DMS153 treated with DMSO at 0.1 percent for 48 hours (cell line): ENCODE measurements around the gene HNRNPD.
A peak's percentile ranks its signal among the peaks of the same experiment; 100 is the strongest.
"Not testable (repeated sequence)": the region's sequence is repeated elsewhere in the genome, so short reads cannot be mapped to it uniquely, and the experiment has no call there.

Experiments used
- DNase-seq: peaks from one replicate; lab custom pipeline; 2025; ENCODE audit not compliant: unreplicated experiment; lab: John Stamatoyannopoulos, UW

Gene HNRNPD

DNA sequence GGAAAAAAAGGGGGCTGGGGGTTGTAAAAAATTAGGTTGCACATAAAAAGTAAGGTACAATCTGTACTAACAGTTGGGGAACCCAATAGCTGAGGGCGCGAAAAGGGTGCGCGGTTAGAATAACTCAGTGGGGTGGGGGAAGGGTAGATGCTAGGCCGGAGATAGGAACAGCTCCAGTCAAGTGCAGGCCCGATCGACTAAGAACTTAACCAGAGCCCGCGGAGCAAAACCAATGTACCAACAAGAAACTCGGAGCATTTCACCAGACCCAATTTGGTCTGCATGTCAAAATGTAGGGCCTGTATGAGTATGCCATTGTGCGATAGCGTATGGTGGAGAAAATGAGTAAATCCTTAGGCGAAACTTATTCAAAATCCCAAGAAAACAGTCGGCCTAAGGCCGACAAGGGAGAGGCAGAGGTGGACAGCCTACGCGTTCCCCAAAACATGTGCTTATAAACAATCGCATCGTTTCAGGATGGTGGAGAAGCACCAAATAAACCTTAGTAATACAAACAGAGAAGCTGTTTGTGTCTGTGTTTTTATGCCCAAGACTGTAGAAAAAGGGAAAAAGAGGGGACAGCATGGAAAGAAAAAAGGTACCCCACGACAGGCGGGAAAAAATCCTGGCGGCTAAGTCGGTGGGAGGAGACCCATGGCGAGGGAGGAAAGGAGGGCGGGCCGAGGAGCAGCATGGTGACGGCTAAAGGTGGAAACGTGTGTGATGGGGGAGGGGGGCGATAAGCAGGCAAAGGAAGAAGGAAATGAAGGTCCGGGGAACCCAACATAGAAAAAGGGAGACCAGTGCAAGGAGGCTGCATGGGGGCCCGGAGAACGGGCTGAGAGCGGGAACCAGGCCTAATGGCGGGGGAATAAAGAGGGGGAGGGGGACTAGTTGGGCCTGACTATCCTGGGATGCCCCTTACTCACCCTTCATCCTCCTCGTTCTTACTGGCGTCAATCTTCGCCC lies 990 bp downstream of the HNRNPD start:
- DNase-seq = peak; percentile 32

DNA sequence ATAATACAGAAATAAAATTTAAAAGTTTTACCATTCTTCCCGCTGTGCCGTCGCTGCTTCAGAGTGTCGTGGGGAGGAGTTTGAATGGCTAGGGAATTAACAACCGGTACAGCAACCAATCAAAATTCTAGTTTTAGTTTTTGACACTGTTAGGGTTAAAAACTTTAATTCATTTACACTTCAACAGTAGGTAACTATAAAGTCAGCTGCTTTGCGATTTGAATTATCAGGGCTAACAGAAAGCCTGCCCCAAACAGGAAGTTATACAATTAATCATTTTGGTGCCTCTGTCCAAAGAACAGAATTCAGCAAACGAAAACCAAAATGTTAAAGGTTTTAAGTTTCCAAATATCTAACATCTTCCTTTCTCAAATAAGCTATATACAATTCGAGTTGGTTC lies 2.3 kb downstream of the HNRNPD start:
- peak; percentile 11 for DNase-seq

DNA sequence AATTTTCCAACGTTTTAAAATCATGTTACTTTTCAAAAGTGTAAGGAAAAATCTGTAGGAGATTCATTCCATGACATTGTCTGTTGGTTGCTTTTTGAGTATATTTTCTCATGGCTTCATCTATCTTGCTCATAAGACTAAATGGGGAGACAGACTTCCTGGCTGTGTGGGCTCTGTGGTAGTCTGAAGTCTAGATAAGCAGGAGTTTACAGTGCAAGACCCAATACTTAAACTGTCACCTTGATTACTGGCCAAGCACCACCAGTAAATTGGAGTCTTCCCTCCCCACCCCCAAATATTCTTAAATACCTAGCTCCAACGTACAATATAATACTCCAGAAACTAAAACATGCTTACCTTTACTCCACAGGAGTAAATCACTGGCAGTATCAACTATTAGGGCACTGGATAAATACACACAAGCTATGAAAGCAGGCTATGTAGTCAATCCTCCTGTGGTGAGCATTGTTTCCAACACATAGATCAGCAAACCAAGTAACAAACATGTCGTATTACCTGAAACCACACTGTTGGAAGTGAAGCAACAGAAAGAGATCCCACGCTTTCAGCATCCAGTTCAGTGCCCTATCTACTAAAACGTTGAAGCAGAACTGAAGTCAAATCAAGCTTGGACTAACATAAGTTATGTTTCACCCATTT lies 6.2 kb downstream of the HNRNPD start:
- no peak for DNase-seq

DNA sequence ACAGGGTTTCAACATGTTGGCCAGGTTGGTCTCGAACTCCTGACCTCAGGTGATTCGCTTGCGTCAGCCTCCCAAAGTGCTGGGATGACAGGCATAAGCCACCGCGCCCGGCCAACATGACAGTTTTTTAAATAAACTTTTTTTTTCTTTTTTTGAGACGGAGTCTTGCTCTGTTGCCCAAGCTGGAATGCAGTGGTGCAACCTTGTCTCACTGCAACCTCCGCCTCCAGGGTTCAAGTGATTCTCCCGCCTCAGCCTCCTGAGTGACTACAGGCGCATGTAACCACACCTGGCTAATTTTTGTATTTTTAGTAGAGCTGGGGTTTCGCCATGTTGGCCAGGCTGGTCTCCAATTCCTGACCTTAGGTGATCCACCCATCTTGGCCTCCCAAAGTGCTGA lies 7.4 kb downstream of the HNRNPD start:
- not testable (repeated sequence) for DNase-seq

DNA sequence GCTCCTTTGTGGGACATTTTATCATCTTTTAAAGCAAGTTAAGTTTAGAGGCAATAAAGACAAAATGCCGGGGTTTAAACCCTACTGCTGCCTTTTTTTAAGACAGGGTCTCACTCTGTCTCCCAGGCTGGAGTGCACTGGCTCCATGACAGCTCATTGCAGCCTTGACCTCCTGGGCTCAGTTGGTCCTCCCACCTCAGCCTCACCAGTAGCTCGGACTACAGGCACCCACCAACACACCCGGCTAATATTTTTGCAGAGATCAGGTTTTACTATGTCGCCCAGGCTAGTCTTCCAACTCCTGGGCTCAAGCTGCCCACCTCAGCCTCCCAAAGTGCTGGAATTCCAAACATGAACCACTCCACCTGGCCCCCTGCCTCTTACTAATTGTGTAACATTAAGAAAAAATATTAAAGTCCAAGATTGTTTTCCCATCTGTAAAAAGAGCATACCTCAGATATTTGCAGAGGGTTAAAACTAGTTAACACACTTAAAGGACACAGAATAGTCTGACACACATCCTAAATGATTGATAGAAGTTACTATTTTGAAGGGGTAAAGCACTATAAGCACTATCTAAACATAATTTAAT lies 9.8 kb downstream of the HNRNPD start:
- no peak for DNase-seq

DNA sequence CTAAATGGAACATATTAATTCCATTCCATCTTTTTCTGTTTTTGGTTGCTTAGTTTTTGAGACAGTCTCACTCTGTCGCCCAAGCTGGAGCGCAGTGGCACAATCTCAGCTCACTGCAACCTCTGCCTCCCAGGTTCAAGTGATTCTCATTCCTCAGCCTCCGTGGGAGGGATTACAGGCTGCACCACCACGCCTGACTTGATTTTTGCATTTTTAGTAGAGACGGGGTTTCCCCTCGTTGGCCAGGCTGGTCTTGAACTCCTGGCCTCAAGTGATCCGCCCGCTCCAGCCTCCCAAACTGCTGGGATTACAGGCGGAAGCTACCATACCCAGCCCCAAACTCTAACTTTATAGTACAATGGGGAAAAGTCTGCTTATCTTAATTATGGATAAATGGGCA lies 11.2 kb downstream of the HNRNPD start:
- DNase-seq = no peak

DNA sequence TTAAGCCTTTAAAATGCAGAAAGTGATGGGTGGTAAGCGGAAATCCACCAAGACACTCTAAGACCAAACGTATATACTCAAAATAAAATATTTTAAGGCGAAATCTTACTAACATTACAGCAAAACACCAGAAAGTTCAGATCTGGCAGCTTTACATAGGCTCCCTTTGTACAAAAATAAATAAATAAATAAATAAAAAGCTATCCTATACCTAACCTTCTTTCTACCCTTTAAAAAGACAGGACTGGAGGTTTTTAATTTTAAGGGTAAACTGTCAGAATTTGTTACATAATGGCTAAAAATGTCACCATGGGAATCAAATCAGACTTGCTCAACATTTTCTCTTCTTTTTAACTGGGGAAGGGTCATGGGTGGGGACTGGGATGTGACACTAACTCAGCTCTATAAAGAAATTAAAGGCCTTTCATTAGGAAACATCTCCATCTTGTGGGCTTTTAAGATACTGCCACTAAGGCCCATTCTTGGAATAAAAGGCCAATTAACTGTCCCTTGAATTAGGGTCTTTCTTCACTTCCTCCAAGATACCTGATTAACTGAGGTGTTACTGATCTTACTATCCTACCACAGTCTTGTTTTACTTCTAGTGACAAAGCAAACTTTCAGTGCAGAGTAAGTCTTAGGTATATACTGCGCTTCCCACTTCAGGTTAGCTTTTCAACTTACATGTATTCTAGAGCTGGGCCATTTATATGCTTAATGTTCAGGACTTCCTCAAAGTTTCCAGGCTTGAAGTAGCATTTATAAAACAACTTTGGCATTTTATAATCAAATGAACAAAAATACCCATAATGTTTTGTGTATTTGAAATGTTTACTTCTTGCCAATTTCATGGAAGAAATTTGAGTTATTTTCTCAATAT lies 13.3 kb downstream of the HNRNPD start:
- DNase-seq = no peak

DNA sequence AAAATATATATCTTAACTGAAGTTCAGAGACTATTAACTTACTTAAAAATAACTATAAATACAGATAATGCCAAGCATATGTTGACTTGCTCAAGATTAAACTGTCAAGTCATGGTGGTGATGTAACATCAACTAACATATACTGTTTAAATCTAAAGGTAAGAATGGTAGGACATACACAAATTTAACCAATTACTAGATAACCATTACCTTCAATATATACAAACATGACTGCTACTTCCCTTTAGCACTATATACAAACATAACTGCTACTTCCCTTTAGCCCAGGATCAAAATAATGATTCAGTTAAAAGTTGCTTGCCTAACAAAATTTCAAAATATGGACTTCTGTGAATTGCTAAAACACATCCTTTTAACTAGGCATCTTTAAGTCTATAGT lies 14.9 kb downstream of the HNRNPD start:
- DNase-seq = no peak

DNA sequence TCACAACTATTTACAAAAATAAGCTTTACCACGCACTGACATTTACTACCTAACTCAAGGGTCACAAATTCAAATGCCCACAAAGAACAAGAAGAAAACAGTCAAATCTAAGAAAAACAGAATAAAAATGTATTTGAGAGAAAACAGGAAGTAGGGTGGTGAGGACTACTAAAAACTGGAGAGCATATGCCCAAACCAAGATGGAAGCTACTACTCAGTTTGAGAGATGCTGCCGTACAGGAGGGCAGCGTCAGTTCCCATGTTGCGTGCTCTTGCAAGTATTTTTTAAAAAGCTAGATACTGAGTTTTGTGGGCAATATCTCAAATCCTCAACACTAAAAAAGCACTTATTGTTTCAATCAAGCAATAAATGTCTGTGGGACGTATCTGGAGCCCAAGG lies 16.2 kb downstream of the HNRNPD start:
- no peak for DNase-seq

DNA sequence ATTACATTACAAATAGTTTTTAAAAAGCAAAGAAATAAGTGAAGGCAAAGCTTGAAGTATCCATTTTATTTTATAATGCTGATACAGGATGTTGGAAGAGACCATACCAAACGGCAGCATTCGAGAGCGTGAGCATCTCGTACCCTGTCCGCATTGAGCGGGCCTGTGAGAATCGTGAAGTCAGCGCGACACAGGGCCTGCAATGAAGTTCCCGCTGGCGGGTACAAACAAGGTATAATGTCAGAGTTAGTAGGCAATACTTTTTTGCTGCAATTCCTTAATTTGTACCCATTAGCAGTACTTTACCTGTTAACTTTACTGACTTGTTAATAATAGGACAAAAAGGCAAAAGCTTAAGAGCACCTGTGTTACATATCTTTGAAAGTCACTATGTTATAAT lies 19.0 kb downstream of the HNRNPD start:
- no peak for DNase-seq

DNA sequence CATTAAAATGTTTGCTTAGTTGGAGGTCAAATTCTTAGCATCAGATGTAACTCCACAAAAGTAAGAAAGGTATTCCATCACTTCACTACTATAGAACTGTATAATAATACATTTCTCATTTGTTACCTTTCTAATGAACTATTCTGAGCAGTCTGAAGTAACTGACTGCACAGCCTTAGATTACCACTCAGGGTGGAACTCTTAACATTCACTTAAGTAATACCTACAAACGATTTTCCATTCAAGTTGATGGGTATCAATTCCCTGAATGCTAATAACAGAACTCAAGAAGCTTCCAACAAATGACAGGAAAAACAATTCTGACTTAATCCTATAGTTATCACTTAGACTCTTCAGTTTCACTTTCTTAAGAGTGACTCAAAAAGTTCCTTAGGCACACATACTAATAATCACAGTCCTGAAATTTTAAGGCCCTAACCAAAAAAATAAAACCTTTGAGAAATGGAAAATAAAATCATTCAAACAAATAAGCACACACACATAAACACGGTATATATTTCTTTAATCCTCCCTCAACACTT lies 20.9 kb downstream of the HNRNPD start:
- DNase-seq = no peak

DNA sequence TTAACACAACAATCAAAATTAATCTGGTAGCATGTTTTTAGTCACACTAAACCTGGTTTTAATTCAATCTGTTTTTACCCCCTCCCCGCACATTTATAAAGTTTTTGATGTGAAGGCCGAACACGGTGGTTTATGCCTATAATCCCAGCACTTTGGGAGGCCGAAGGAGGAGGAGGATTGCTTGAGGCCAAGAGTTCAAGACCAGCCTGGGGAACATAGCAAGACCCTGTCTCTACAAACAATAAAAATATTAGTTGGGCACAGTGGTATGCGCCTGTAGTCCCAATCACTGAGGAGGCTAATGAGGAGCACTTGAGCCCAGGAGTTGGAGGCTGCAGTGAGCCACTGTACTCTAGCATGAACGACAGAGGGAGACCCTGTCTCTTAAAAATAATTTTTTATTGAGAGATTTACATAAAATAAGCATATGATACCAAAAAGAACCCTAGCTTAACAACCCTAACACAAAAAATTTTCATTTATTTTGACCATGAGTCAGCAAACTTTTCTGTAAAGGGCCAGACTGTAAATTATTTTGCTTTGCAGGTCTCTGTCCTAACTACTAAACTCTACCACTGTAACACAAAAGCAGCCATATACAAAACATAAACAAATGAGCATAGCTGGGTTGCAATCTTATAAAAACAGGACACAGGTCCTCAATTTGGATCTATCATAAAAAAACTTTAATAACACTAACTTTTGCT lies 21.5 kb downstream of the HNRNPD start:
- DNase-seq = no peak

DNA sequence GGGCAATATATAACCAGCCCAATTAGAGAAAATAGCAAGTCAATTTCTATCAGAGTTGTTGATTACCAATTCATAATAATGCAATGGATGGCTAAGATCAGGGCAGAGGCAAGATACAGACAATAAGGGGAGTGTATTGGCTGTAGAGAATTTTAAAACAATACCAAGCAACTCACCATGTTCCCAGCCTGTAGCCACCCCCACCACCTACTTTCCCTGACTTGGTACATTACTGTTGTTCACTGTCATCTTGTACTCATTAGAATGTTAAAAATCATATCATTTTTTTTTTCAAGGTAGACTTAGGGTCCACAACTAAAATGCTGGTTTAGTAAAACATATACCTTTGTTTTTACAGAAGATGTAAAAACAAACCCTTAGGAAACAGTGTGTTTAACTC lies 27.7 kb downstream of the HNRNPD start:
- no peak for DNase-seq

DNA sequence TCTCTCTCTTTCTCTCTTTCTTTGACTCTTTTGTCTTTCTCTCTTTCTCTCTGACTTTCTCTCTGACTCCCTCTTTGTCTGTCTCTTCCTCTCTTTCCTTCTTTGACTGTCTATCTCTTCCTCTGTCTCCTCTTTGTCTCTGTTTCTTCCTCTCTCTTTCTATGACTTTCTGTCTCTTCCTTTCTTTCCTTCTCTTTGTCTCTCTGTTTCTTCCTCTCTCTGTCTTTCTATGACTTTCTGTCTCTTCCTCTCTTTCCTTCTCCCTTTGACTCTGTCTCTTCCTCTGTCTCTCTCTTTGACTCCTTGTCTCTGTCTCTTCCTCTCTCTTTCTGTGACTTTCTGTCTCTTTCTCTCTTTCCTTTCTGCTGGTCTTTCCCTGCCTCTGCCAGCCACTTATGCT lies 38.7 kb downstream of the HNRNPD start:
- no peak for DNase-seq

DNA sequence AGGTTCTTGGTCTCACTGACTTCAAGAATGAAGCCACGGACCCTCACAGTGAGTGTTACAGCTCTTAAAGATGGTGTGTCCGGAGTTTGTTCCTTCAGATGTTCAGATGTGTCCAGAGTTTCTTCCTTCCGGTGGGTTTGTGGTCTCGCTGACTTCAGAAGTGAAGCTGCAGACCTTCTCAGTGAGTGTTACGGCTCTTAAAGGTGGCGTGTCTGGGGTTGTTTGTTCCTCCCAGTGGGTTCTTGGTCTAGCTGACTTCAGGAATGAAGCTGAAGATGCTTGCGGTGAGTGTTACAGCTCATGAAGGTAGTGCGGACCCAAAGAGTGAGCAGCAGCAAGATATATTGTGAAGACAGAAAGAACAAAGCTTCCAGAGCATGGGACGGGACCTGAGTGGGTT lies 40.1 kb downstream of the HNRNPD start:
- DNase-seq = not testable (repeated sequence)

DNA sequence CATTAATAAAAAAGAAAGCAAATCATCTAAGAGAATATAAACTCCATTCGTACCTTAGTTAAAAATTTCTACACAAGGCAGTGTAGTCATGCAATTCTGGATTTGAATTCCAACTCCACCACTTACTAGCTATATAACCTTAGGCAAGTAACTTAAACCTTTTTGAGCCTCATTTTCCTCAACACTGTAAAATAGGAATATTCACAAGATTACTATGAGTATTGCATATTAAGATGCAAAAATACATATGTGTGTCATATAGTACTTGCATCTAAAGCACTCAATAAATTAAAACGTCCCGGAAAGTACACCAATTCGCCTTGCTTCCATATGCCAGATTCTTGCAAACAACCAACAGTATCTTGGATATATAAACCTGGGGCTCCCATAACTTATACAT lies 42.0 kb downstream of the HNRNPD start:
- DNase-seq = no peak

DNA sequence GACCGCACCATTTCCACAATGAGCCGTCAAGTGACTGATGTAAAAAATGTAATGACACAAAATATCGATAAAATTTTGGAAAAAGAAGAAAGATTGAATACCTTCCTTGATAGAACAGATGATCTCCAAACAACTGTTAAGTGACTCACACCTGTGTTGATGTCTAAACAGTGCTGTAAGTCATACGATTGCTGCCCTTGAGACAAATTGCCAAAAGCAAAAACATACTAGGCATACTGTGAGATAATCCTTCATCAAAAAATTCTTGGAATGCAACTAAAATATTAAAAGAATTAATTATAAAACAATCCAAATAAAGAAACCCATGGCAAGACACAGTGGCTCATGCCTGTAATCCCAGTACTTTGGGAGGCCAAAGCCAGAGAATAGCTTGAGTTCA lies 53.4 kb downstream of the HNRNPD start:
- no peak for DNase-seq

DNA sequence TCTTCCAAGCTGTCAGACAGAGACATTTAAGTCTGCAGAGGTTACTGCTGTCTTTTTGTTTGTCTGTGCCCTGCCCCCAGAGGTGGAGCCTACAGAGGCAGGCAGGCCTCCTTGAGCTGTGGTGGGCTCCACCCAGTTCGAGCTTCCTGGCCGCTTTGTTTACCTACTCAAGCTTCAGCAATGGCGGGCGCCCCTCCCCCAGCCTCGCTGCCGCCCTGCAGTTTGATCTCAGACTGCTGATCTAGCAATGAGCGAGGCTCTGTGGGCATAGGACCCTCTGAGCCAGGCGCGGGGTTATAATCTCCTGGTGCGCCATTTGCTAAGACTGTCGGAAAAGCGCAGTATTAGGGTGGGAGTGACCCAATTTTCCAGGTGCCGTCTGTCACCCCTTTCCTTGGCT lies 70.7 kb downstream of the HNRNPD start:
- DNase-seq = not testable (repeated sequence)
